Epithelial cell of esophagus (primary cell): ENCODE data around the gene ESD.
A peak's percentile ranks its signal among the peaks of the same experiment; 100 is the strongest.
"Not testable (repeated sequence)": the region's sequence is repeated elsewhere in the genome, so short reads cannot be mapped to it uniquely, and the experiment has no call there.

Experiments
- DNase-seq: peaks from one replicate; pipeline ENCODE4 v3.0.0; 2010; ENCODE audit warnings: low read depth
- H3K4me3 ChIP-seq: 2 replicates; pipeline ENCODE4 v1.5.1; 2011; ENCODE audit warnings: mild to moderate bottlenecking, low read length, control low read depth
- CTCF ChIP-seq: IDR thresholded peaks from 2 replicates; pipeline ENCODE4 v1.5.1; 2011; ENCODE audit warnings: low read depth, mild to moderate bottlenecking, low read length, control low read depth, inconsistent platforms; ENCODE audit not compliant: insufficient read depth; ENCODE audit errors: missing control alignments

ESD gene

DNA sequence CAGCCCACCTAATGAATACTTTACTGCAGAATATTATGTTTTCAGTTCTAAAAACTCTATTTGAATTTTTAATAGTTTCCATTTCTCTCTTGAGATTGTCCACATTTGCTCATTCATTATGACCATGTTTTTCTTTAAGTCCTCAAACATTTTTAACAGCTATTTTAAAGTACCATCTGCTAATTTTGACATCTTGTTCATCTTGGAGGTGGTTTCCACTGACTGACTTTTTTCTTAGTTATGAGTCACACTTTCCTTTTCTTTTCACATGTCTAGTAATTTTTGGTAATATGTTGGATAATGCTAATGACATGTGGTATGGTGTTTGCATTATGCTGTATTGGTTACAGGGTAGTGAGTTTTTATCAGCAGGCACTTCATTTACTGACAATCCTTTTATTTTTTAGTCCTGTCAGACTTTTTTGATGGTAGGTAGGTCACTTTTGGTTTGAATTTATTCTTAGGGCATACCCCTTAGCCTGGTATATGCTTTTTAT lies 15.4 kb upstream of the ESD start:
- TF ChIP-seq CTCF: no peak

DNA sequence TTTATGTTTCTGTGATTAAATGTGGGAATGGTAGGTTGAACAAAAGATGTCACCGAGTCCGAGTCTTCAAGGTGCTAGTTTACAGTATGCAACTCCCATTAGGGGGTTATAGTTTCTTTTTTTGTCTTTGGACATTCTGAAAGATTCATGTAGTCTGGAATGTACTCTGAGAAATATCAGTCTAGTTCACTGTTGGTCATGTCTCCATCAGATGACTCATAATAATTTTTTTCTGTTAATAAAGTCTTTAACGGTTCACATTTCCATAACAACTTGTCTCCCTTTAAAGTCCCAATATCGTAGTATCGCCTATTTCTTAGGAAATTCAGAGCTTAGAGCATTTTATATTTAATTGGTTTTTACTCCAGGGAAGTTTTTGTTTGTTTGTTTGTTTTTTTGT lies 13.5 kb upstream of the ESD start:
- DNase-seq: no peak
- no peak overlapping the region for H3K4me3 ChIP-seq
- TF ChIP-seq CTCF: no peak

More for the DNA sequence above, 15.4 kb upstream of the ESD start:
- no peak overlapping the region for H3K4me3 ChIP-seq
- no peak for DNase-seq

DNA sequence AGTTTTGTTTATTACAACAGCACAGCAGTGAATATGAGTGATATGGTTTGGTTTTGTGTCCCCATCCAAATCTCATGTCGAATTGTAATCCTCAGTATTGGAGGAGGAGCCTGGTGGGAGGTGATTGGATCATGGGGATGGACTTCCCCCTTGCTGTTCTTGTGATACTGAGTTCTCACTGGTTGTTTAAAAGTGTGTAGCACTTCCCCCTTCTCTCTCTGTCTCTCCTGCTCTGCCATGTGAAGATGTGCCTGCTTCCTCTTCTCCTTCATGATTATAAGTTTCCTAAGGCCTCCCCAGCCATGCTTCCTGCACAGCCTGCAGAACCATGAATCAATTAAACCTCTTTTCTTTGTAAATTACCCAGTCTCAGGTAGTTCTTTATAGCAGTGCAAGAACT lies 8.0 kb upstream of the ESD start:
- H3K4me3 ChIP-seq, DNase-seq: not testable (repeated sequence)

DNA sequence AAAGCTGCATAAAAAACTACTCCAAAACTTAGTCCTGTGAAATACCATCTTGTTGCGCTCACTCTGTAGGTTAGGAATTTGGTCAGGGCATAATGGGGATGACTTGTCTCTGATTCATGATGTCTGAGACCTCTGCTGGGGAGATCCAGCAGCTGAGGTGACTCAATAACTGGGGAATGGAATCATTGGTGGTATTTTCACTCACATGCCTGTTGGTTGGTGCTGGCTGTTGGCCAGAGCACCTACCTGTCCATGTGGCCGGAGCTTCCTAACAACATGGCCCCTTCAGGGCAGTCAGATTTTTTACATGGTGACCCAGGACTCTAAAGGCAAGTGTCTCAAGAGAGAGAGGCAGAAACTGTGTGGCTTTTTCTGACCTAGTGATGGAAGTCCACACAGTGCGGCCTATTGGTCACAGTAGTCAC lies 7.4 kb upstream of the ESD start:
- DNase-seq: peak; percentile 97
- no peak for TF ChIP-seq CTCF
- no peak overlapping the region for H3K4me3 ChIP-seq

DNA sequence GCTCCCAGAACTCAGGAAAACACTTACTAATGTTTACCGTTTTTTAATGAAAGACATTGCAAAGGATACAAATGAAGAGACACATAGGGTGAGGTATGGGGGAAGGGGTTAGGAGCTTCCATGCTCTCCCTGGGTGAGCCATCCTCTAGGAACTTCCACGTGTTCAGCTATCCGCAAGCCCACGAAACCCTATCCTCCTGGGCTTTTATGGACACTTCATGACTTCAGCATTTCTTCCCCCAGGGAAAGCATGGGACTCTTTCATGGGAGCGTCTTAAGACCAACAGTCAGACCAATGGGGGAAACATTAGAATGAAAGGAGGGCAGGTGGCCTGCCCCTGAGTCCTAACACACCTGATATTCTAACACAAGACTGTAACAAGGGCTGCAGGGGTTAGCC lies 6.6 kb upstream of the ESD start:
- peak; percentile 16 for DNase-seq
- H3K4me3 ChIP-seq: no peak overlapping the region
- no peak for TF ChIP-seq CTCF

DNA sequence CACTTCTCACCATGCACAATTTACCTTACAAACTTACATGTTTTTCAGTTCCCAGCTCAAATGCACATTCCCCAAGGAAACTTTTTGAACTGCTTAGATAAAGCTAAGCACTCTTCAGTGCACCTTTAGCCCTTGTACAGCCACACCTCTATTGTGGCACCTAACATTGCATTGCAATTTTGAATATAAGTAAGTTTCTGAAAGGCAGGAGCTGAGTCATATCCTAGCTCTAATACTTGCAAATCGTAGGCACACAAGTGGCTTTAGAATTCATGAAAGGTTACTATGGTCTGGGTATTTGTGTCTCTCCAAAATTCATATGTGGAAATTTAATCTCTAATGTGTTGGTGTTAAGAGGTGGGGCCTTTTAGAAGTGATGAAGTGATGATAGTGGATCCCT lies 4.9 kb upstream of the ESD start:
- H3K4me3 ChIP-seq: no peak overlapping the region
- TF ChIP-seq CTCF: no peak
- DNase-seq: peak; percentile 39

GRCh38 chr13:46799139-46799538 lies 2.2 kb upstream of the ESD start:
- no peak for DNase-seq
- H3K4me3 ChIP-seq: no peak overlapping the region
- TF ChIP-seq CTCF: no peak
